ENCODE data around the gene SAMD14.

GRCh38 chr17:50146230-50146926 is 16.4 kb upstream of the SAMD14 start:
- peak in 3 of 6 experiments; percentile 4 to 21 (median 19) for TF ChIP-seq CTCF (IDR thresholded peaks at IDR 0.05)
- TF ChIP-seq POLR2A (IDR thresholded peaks at IDR 0.05): no peak

Data from Peyer's patch (tissue), 4 donors.